GM12878 (cell line): ENCODE results near the gene LRRN4CL. TPM values are rescaled to one million over a fixed set of nuclear protein-coding genes. Genes with fewer than 3 reads are reported as not detected.
A peak's percentile ranks its signal among the peaks of the same experiment; 100 is the strongest.

Experiments used
- ATAC-seq: fragments of 200-7000 bp; cut with Tn5 transposase; 3 replicates; pipeline ENCODE4 v1.9.1; 2020; ENCODE audit warnings: mild to moderate bottlenecking, moderate library complexity
- BruUV-seq: library from RNA; stranded (reverse); fragments of 400-500 nt; replicated peaks from 2 replicates; lab custom pipeline; 2021; lab: Mats Ljungman, UMichigan
- CTCF ChIA-PET: fragments of 300-600 bp; sonication (Branson Sonifier 250); formaldehyde crosslinking; extraction: SDS; loops from one replicate; lab custom pipeline; 2021; ENCODE audit warnings: inconsistent platforms; lab: Yijun Ruan, JAX
- POLR2A ChIA-PET: fragments of 350-600 bp; formaldehyde crosslinking; extraction: SDS; loops from one replicate; lab custom pipeline; 2021; ENCODE audit warnings: inconsistent platforms; lab: Charles Lee
- RAD21 ChIA-PET: fragments of 300-600 bp; sonication (Branson Sonifier 250); formaldehyde crosslinking; loops from one replicate; lab custom pipeline; 2023; ENCODE audit warnings: antibody characterized with exemption; ENCODE audit not compliant: unreplicated experiment; lab: Charles Lee
- SMC1A ChIA-PET: fragments of 300-600 bp; sonication (Branson Sonifier 250); formaldehyde crosslinking; loops from one replicate; lab custom pipeline; 2023; ENCODE audit not compliant: unreplicated experiment, uncharacterized antibody; lab: Charles Lee
- DNase-seq: peaks from one replicate; pipeline ENCODE4 v3.0.0-alpha.2; 2011; ENCODE audit warnings: low read depth, low spot score
- FAIRE-seq: peaks from 3 replicates; lab custom pipeline; 2011; peaks lifted over from hg19 to GRCh38; lab: Jason Lieb, UNC
- H2AFZ ChIP-seq: 2 replicates; pipeline ENCODE4 v1.6.0; 2011; ENCODE audit warnings: low read depth, low read length, control low read depth; ENCODE audit not compliant: control insufficient read depth
- H3K27ac ChIP-seq: 2 replicates; pipeline ENCODE4 v1.5.1; 2011; ENCODE audit warnings: control low read depth; ENCODE audit not compliant: control insufficient read depth, insufficient read depth
- H3K27me3 ChIP-seq, 2 experiments: replicated peaks in 1 of 2; 2 replicates each; pipeline versions ENCODE4 v1.6.0 to v1.6.1; 2011; ENCODE audit warnings: low read length in 1 of 2; ENCODE audit not compliant: control insufficient read depth in 2 of 2, insufficient read depth in 2 of 2
- H3K36me3 ChIP-seq, 2 experiments: 2 replicates each; pipeline ENCODE4 v1.5.1; 2011; ENCODE audit warnings: low read length in 1 of 2; ENCODE audit not compliant: control insufficient read depth in 2 of 2, insufficient read depth in 2 of 2
- H3K4me1 ChIP-seq: 2 replicates; pipeline ENCODE4 v1.6.1; 2011; ENCODE audit warnings: mild to moderate bottlenecking, low read length, moderate library complexity, mixed read lengths; ENCODE audit not compliant: control insufficient read depth, insufficient read depth
- H3K4me2 ChIP-seq: 2 replicates; pipeline ENCODE4 v1.6.0; 2011; ENCODE audit warnings: control low read depth; ENCODE audit not compliant: control insufficient read depth, insufficient read depth
- H3K4me3 ChIP-seq: fragments of 200-600 bp; sonication (generic); 2 replicates; pipeline ENCODE4 v1.5.1; 2016
- H3K79me2 ChIP-seq: 2 replicates; pipeline ENCODE4 v1.6.0; 2011; ENCODE audit warnings: low read length; ENCODE audit not compliant: control insufficient read depth, insufficient read depth
- H3K9ac ChIP-seq: 2 replicates; pipeline ENCODE4 v1.8.0; 2011; ENCODE audit warnings: low read length, control low read depth, mixed read lengths; ENCODE audit not compliant: control insufficient read depth, insufficient read depth
- H3K9me3 ChIP-seq: replicated peaks from 3 replicates; pipeline ENCODE4 v1.5.1; 2011; ENCODE audit warnings: mild to moderate bottlenecking, low read length; ENCODE audit not compliant: control insufficient read depth, insufficient read depth
- H4K20me1 ChIP-seq: 2 replicates; pipeline ENCODE4 v1.6.0; 2011; ENCODE audit not compliant: control insufficient read depth, insufficient read depth
- ATF7 ChIP-seq: fragments of 450-650 bp; IDR thresholded peaks from 2 replicates; pipeline ENCODE4 v1.6.1; 2016; ENCODE audit warnings: low read depth, mild to moderate bottlenecking
- BCL11A ChIP-seq: IDR thresholded peaks from 2 replicates; pipeline ENCODE4 v1.6.1; 2011; ENCODE audit warnings: low read depth, low read length
- CHD1 ChIP-seq: IDR thresholded peaks from 2 replicates; pipeline ENCODE4 v1.6.1; 2012; ENCODE audit warnings: low read depth, low read length, improper control_type of control experiment
- E4F1 ChIP-seq: fragments of 450-650 bp; IDR thresholded peaks from 2 replicates; pipeline ENCODE4 v1.6.1; 2018; ENCODE audit warnings: borderline replicate concordance, mild to moderate bottlenecking; ENCODE audit not compliant: partially characterized antibody
- MYB ChIP-seq: fragments of 150-350 bp; IDR thresholded peaks from 2 replicates; pipeline ENCODE4 v1.6.1; 2014; ENCODE audit warnings: mild to moderate bottlenecking, low read depth, low read length, borderline replicate concordance
- NR2F1 ChIP-seq: fragments of 450-650 bp; conservative IDR thresholded peaks from 2 replicates; pipeline ENCODE4 v1.6.1; 2017; ENCODE audit warnings: mild to moderate bottlenecking
- PML ChIP-seq: IDR thresholded peaks from 2 replicates; pipeline ENCODE4 v1.6.1; 2012; ENCODE audit warnings: low read length, inconsistent platforms
- POLR2A ChIP-seq: IDR thresholded peaks from 2 replicates; pipeline ENCODE4 v1.6.1; 2011; ENCODE audit warnings: low read depth, mild to moderate bottlenecking, low read length
- RBBP5 ChIP-seq: fragments of 200-600 bp; sonication (generic); conservative IDR thresholded peaks from 2 replicates; pipeline ENCODE4 v1.6.1; 2016
- SMAD1 ChIP-seq: fragments of 450-650 bp; IDR thresholded peaks from 2 replicates; pipeline ENCODE4 v1.6.1; 2018; ENCODE audit warnings: mild to moderate bottlenecking, low read depth; ENCODE audit not compliant: partially characterized antibody
- TARDBP ChIP-seq: IDR thresholded peaks from 2 replicates; pipeline ENCODE4 v1.6.1; 2016; ENCODE audit warnings: borderline replicate concordance
- TCF12 ChIP-seq: IDR thresholded peaks from 2 replicates; pipeline ENCODE4 v1.6.1; 2011; ENCODE audit warnings: low read depth, mild to moderate bottlenecking, low read length
- TCF7 ChIP-seq: IDR thresholded peaks from 2 replicates; pipeline ENCODE4 v1.6.1; 2014; ENCODE audit warnings: antibody characterized with exemption, borderline replicate concordance
- USF1 ChIP-seq: IDR thresholded peaks from 2 replicates; pipeline ENCODE4 v1.6.1; 2011; ENCODE audit warnings: borderline replicate concordance, low read depth, mild to moderate bottlenecking, moderate library complexity, mixed read lengths, low read length; ENCODE audit not compliant: insufficient read depth; ENCODE audit errors: extremely low read length
- ZBTB11 ChIP-seq: fragments of 450-650 bp; formaldehyde crosslinking; IDR thresholded peaks from 2 replicates; pipeline ENCODE4 v1.5.0; 2022; ENCODE audit warnings: mild to moderate bottlenecking, missing genetic modification characterization
- WGBS: methylation state at CpG from one replicate; pipeline ENCODE4 v1.1.6; 2016; ENCODE audit warnings: low lambda C conversion rate; ENCODE audit not compliant: insufficient replicate concordance, insufficient coverage; ENCODE audit errors: missing lambda C conversion rate; 5-methylcytosine and 5-hydroxymethylcytosine counted together
- in situ Hi-C: fragments of 300-500 bp; cut with MboI; formaldehyde crosslinking; loops from 9 replicates; pipeline ENCODE4 v1.14.3; 2018; ENCODE audit warnings: mixed read lengths
- intact Hi-C: fragments of 100-400 bp; cut with micrococcal nuclease; formaldehyde crosslinking; loops from one replicate; pipeline ENCODE4 v1.14.2; 2022; ENCODE audit not compliant: unreplicated experiment
- polyA plus RNA-seq, 11 experiments: library from polyadenylated mRNA; depleted of rRNA in 4 of 11; unstranded in 6 of 11; stranded (reverse) in 5 of 11; fragments of >200 nt; fragmentation: Nextera tagmentation in 4 of 11; fragmentation: Illumina TruSeq in 1 of 11; extraction: Ambion mirVana in 4 of 11; extraction: Trizol in 1 of 11; gene quantifications; 1 replicate in 1 of 11; 2 replicates in 10 of 11; pipeline versions ENCODE4 v1.2.1 to v1.2.3, GENCODE V29; 2011 to 2016; ENCODE audit warnings: inconsistent platforms in 2 of 11, missing spikeins in 2 of 11, low read depth in 1 of 11
- total RNA-seq, 4 experiments: library from RNA; depleted of rRNA in 3 of 4; stranded (reverse); fragments of >200 nt in 3 of 4; fragmentation: Illumina TruSeq in 1 of 4; extraction: Trizol in 1 of 4; gene quantifications; 2 replicates each; pipeline versions ENCODE4 v1.2.1 to v1.2.3, GENCODE V29; 2013 to 2021

The LRRN4CL gene
- total and polyA plus RNA-seq, 10 of the 15 experiments (the other 5 are each of a cell fraction or from before 2014, with no cell fraction given) = 0.01 to 0.06 TPM; not detected in 8

- no peak for TF ChIP-seq ZBTB11 (CRISPR knock-in tag)
Observed at GRCh38 chr11:62665599-62666258, 23.6 kb downstream of the LRRN4CL start (continued).

GRCh38 chr11:62665075-62665598 lies 24.2 kb downstream of the LRRN4CL start, which contains the start of the genes C11orf98 and CSKMT:
TSS of gene C11orf98 (minus strand) at chr11:62665210. CDS start at chr11:62665169, 41 bp downstream.
TSS of gene CSKMT (plus strand) at chr11:62665312. CDS start at chr11:62665880, 568 bp downstream.
- Histone ChIP-seq H3K27ac (peak within 1 kb of the TSS; percentile 95), H3K79me2 (peaks cover 52% of the 10 kb centered on the region), H3K9me3 (no peaks in the 10 kb centered on the region), H3K4me3 (peak within 1 kb of the TSS; percentile 95), H3K9ac (peak within 1 kb of the TSS; percentile 96), H3K27me3 (no peaks in the 10 kb centered on the region), H3K4me2 (peak within 1 kb of the TSS; percentile 95), H3K36me3 (peaks cover 5 to 12% of the 10 kb centered on the region in 2 experiments), H4K20me1 (no peaks in the 10 kb centered on the region), H2AFZ (peak within 1 kb of the TSS; percentile 91), H3K4me1 (peaks cover 13% of the 10 kb centered on the region)
- SMC1A ChIA-PET = interaction anchor here (0.6 to 3.4 kb wide), 25 partner anchors 7 to 196 kb away, joined by 3 to 41 read pairs (median 4); partner anchors contain the start of genes B3GAT3, GANAB, HNRNPUL2 and INTS5
- intact Hi-C loops = no loop called here
- RAD21 ChIA-PET = interaction anchor here (0.6 to 2.7 kb wide), 34 partner anchors 9 to 240 kb away, joined by 3 to 26 read pairs (median 4); partner anchors contain the start of genes B3GAT3, EEF1G, GANAB and HNRNPUL2
- ATAC-seq (peak; percentile 91), DNase-seq (no peak), FAIRE-seq (peak; percentile 88)
- POLR2A ChIA-PET = interaction anchor here (0.6 to 16.2 kb wide), 37 partner anchors 12 to 542 kb away, joined by 3 to 295 read pairs (median 5); partner anchors contain the start of genes B3GAT3, EEF1G, GANAB and HNRNPUL2
- CTCF ChIA-PET = interaction anchor here (0.6 to 2.1 kb wide), 20 partner anchors 9 to 773 kb away, joined by 3 to 11 read pairs (median 4); partner anchors contain the start of genes B3GAT3, GANAB, HNRNPUL2 and INTS5
- in situ Hi-C loops = no loop called here
- WGBS = 1% methylated on average over 45 of the region's 47 CpGs
- TSS peak; percentile 95 for BruUV-seq
- no peak for TF ChIP-seq E4F1
- no peak for TF ChIP-seq RBBP5
- TF ChIP-seq POLR2A = peak; percentile 96
- peak; percentile 90 for TF ChIP-seq SMAD1
- TF ChIP-seq CHD1 = no peak
- no peak for TF ChIP-seq USF1
- peak; percentile 99 for TF ChIP-seq PML
- peak; percentile 47; the same call in 1 of the 2 replicates for TF ChIP-seq ATF7
- 0 out of 2 replicates have a peak, but pooled peaks have one; percentile 12 for TF ChIP-seq BCL11A
- TF ChIP-seq TCF7 = 0 out of 2 replicates have a peak, but pooled peaks have one; percentile 23
- TF ChIP-seq MYB = no peak
- peak; percentile 86 for TF ChIP-seq TCF12
- 0 out of 2 replicates have a peak, but pooled peaks have one; percentile 34 for TF ChIP-seq TARDBP
- TF ChIP-seq NR2F1 = peak; percentile 74; the same call in 1 of the 2 replicates
